Uterus (tissue), 2 donors: Measurements from ENCODE around the gene CDCA4.

Experiments used
- POLR2A ChIP-seq, 2 donors: fragments of 450-650 bp; IDR thresholded peaks; one replicate each; pipeline ENCODE4 v1.6.1; 2016; ENCODE audit warnings: antibody characterized with exemption in 2 of 2, mild to moderate bottlenecking in 1 of 2, moderate library complexity in 1 of 2
- TF ChIP-seq, protein P1 (sequence below), 4 experiments: fragments of 200-600 bp in 2 of 4; fragments of 450-650 bp in 2 of 4; sonication (generic) in 2 of 4; IDR thresholded peaks; one replicate each; pipeline ENCODE4 v1.5.1; 2016 to 2019; ENCODE audit warnings: antibody characterized with exemption in 4 of 4, mild to moderate bottlenecking in 2 of 4, moderate library complexity in 1 of 4

DNA sequence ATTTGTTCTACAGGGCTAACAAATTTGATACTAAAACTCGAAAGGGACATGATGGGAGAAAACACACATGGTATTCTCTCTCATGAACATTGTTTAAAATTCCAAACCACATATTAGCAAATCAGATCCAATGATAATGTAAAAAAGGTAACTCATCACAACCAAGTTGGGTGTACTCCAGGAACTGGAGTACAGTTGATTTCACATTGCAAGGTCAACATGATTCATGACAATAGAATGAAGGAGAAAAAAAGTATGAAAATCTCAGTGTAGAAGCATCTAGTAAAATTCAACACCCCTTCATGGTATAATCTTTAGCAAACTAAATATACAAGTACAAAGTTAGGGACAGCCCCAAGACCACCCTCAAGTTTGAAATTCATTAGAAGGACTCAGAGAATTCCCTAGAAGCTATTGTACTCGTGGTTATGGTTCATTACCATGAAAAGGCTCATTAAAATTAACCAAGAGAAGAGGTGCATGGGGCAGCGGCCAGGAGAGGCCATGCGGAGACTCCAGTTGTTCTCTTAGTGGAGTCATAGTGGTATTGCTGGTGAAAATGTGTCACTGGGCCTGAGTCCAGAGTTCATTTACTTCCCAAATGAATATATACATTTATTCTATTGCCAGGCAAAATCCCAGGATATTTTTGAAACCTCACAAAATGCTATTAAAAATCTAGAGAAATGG is 3.1 kb upstream of the CDCA4 start:
- TF ChIP-seq, protein P1, sequence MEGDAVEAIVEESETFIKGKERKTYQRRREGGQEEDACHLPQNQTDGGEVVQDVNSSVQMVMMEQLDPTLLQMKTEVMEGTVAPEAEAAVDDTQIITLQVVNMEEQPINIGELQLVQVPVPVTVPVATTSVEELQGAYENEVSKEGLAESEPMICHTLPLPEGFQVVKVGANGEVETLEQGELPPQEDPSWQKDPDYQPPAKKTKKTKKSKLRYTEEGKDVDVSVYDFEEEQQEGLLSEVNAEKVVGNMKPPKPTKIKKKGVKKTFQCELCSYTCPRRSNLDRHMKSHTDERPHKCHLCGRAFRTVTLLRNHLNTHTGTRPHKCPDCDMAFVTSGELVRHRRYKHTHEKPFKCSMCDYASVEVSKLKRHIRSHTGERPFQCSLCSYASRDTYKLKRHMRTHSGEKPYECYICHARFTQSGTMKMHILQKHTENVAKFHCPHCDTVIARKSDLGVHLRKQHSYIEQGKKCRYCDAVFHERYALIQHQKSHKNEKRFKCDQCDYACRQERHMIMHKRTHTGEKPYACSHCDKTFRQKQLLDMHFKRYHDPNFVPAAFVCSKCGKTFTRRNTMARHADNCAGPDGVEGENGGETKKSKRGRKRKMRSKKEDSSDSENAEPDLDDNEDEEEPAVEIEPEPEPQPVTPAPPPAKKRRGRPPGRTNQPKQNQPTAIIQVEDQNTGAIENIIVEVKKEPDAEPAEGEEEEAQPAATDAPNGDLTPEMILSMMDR (IDR thresholded peaks at IDR 0.05): no peak
- TF ChIP-seq POLR2A (IDR thresholded peaks at IDR 0.05): no peak
